Measurements from ENCODE around the gene CC2D2A.

CC2D2A gene

DNA sequence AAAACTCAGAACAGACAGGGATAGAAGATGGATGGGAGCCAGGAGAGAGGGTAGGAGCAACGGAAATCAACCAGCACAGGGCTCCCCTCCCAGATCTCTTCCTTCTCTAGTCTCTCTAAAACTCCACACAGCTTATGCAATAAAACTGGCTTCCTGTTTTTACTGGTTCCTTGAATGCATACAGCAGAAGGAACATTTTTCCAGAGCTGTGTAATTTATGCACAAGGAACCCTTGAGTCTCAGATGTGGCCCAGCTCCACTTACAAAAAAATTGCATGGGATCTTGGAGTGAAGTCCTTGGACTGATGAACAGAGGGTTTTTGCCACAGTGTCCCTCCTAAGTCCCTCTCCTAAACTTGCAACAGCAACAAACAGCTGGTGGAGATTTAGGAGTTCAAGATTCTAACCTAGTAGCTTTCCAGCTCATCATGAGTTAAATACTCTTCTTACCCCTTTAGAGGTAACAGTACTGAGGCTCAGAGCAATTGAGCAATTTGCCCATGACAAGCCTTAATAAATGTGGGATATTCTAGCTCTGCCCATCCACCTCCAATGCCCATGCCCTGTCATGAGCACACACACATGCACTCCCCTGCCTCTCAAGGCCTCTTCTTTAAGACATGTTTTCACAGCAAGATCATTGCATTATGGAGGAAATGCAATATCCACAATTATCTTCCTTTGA is 18.4 kb upstream of the CC2D2A start:
- H4K20me1 ChIP-seq (ENCODE audit: control insufficient read depth, insufficient read depth, low read depth, low read length), result no peaks in the 10 kb centered on the region
- TF ChIP-seq EZH2phosphoT487 (IDR thresholded peaks at IDR 0.05; ENCODE audit: borderline replicate concordance, low read length), result no peak
- TF ChIP-seq, protein P1, sequence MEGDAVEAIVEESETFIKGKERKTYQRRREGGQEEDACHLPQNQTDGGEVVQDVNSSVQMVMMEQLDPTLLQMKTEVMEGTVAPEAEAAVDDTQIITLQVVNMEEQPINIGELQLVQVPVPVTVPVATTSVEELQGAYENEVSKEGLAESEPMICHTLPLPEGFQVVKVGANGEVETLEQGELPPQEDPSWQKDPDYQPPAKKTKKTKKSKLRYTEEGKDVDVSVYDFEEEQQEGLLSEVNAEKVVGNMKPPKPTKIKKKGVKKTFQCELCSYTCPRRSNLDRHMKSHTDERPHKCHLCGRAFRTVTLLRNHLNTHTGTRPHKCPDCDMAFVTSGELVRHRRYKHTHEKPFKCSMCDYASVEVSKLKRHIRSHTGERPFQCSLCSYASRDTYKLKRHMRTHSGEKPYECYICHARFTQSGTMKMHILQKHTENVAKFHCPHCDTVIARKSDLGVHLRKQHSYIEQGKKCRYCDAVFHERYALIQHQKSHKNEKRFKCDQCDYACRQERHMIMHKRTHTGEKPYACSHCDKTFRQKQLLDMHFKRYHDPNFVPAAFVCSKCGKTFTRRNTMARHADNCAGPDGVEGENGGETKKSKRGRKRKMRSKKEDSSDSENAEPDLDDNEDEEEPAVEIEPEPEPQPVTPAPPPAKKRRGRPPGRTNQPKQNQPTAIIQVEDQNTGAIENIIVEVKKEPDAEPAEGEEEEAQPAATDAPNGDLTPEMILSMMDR (IDR thresholded peaks at IDR 0.05; ENCODE audit: low read depth, low read length, poor library complexity, severe bottlenecking), result no peak
- no peaks in the 10 kb centered on the region for H3K79me2 ChIP-seq (ENCODE audit: control insufficient read depth, low read length)
- no peak overlapping the region for H3K27ac ChIP-seq (ENCODE audit: low read depth, low read length)
- H3F3A ChIP-seq (ENCODE audit: control insufficient read depth, insufficient read depth), result no peaks in the 10 kb centered on the region
- H3K4me2 ChIP-seq (ENCODE audit: low read length), result no peak overlapping the region
- H3K4me3 ChIP-seq (ENCODE audit: low read length), result no peak overlapping the region
- no peaks in the 10 kb centered on the region for H3K9me3 ChIP-seq (ENCODE audit: control insufficient read depth, insufficient read depth, low read length)
- H3K4me1 ChIP-seq (ENCODE audit: control insufficient read depth, low read length), result no peaks in the 10 kb centered on the region
- no peaks in the 10 kb centered on the region for H3K9me2 ChIP-seq (replicated peaks; ENCODE audit: control insufficient read depth, low read length)
- H3K36me3 ChIP-seq (ENCODE audit: control insufficient read depth, low read length), result no peaks in the 10 kb centered on the region
- H3K27me3 ChIP-seq (ENCODE audit: control insufficient read depth, low read length), result 0 out of 2 replicates have a peak, but pooled peaks cover 2% of the 10 kb centered on the region

DNA sequence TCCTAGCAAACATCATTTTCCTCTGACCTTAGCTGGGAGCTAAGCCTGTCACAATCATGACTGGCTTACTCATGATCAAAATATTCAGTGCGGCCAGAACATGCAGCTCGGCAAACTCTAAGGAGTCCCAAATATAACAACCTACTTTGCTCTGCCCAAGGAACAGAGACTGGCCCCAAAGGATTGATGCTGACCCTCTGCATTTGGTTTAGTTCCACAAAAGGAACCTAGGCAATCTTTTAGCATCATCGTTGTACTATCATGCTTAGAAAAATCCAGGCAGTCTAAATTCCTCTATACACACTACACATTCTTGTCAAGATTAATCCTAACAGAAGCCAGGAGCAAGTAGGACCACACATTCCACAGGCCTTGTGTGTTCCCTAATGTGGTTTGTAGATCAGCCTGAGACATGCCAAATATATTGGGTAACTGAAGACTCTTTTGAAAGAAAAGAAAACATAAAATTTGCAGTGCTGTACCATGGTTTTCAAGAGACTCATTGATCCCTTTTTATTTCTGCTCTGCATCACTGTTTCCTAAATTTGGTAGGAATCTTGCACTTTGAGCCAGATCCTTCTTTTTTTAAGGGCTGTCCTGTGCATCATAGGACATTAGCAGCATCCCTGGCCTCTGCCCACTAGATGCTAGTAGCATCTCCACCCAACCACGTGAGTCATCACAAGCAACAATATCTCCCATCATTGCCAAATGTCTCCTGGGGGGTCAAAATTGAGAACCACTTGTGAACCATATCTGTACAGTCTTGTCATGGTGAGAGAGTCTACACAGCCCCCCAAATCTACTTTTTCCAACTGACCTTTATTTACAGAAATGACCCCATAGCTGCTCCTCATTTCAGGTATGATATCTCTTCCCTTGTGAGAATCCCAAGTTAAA is 17.6 kb upstream of the CC2D2A start:
- H3K27ac ChIP-seq (ENCODE audit: low read depth, low read length), result no peak overlapping the region
- H3K4me2 ChIP-seq (ENCODE audit: low read length), result no peak overlapping the region

DNA sequence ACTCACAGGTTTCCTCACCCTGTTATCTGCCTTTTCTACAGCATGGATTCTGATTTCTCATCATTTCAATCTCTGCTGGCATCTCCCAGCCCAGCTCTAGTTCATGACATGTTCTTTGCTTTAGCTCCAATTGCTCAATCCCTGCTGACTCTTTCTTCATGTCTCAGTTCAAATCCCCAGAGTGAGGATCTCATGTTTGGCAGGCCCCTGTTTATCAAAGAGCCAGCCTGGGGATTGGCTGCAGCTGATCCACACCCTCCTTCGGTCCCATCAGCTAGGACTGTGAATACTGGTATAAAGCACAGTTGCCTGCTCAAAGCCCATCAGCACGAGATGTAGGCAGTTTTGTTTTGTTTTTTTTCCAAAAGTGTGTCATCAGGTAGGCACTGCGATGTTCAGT is 14.4 kb upstream of the CC2D2A start:
- Histone ChIP-seq H3K27me3 (ENCODE audit: control insufficient read depth, low read length) (peaks cover 14% of the 10 kb centered on the region; the same call in 1 of the 2 replicates), H3K4me1 (ENCODE audit: control insufficient read depth, low read length) (peaks cover 11% of the 10 kb centered on the region), H3K36me3 (ENCODE audit: control insufficient read depth, low read length) (no peaks in the 10 kb centered on the region), H4K20me1 (ENCODE audit: control insufficient read depth, insufficient read depth, low read depth, low read length) (no peaks in the 10 kb centered on the region), H3K79me2 (ENCODE audit: control insufficient read depth, low read length) (no peaks in the 10 kb centered on the region), H3K9me2 (replicated peaks; ENCODE audit: control insufficient read depth, low read length) (no peaks in the 10 kb centered on the region), H3K9me3 (ENCODE audit: control insufficient read depth, insufficient read depth, low read length) (no peaks in the 10 kb centered on the region), H3F3A (ENCODE audit: control insufficient read depth, insufficient read depth) (no peaks in the 10 kb centered on the region), H3K4me3 (ENCODE audit: low read length) (no peak overlapping the region), H3K4me2 (ENCODE audit: low read length) (no peak overlapping the region), H3K27ac (ENCODE audit: low read depth, low read length) (no peak overlapping the region)
- no peak for TF ChIP-seq EZH2phosphoT487 (IDR thresholded peaks at IDR 0.05; ENCODE audit: borderline replicate concordance, low read length)
- TF ChIP-seq, protein P1 (IDR thresholded peaks at IDR 0.05; ENCODE audit: low read depth, low read length, poor library complexity, severe bottlenecking), result no peak

More for the DNA sequence above, 17.6 kb upstream of the CC2D2A start:
- Histone ChIP-seq H3K79me2 (ENCODE audit: control insufficient read depth, low read length) (no peaks in the 10 kb centered on the region), H3K36me3 (ENCODE audit: control insufficient read depth, low read length) (no peaks in the 10 kb centered on the region), H4K20me1 (ENCODE audit: control insufficient read depth, insufficient read depth, low read depth, low read length) (no peaks in the 10 kb centered on the region), H3K4me1 (ENCODE audit: control insufficient read depth, low read length) (peaks cover 3% of the 10 kb centered on the region), H3K9me3 (ENCODE audit: control insufficient read depth, insufficient read depth, low read length) (no peaks in the 10 kb centered on the region), H3F3A (ENCODE audit: control insufficient read depth, insufficient read depth) (no peaks in the 10 kb centered on the region), H3K27me3 (ENCODE audit: control insufficient read depth, low read length) (0 out of 2 replicates have a peak, but pooled peaks cover 2% of the 10 kb centered on the region), H3K9me2 (replicated peaks; ENCODE audit: control insufficient read depth, low read length) (no peaks in the 10 kb centered on the region), H3K4me3 (ENCODE audit: low read length) (no peak overlapping the region)
- TF ChIP-seq, protein P1 (IDR thresholded peaks at IDR 0.05; ENCODE audit: low read depth, low read length, poor library complexity, severe bottlenecking), result no peak
- no peak for TF ChIP-seq EZH2phosphoT487 (IDR thresholded peaks at IDR 0.05; ENCODE audit: borderline replicate concordance, low read length)

Measured in DOHH2 (cell line).